HFFc6 (cell line): ENCODE data around the gene COQ8A. TPM values are rescaled to one million over a fixed set of nuclear protein-coding genes. Genes with fewer than 3 reads are reported as not detected.

Experiments used
- DNase-seq: peaks from one replicate; pipeline ENCODE4 v3.0.0-alpha.2; 2018
- H3K27ac Mint-ChIP-seq: 2 replicates; pipeline ENCODE4 v1.8.0; 2020; ENCODE audit warnings: mild to moderate bottlenecking, mixed read lengths
- H3K27me3 Mint-ChIP-seq: 2 replicates; pipeline ENCODE4 v1.8.0; 2021; ENCODE audit warnings: mild to moderate bottlenecking, moderate library complexity, mixed read lengths; ENCODE audit not compliant: insufficient read depth
- H3K36me3 Mint-ChIP-seq: 2 replicates; pipeline ENCODE4 v1.8.0; 2021; ENCODE audit warnings: low read depth, mixed read lengths
- H3K4me1 Mint-ChIP-seq: 2 replicates; pipeline ENCODE4 v1.8.0; 2020; ENCODE audit warnings: low read depth, mixed read lengths
- H3K4me3 Mint-ChIP-seq: 2 replicates; pipeline ENCODE4 v1.8.0; 2020; ENCODE audit warnings: mild to moderate bottlenecking, moderate library complexity, mixed read lengths
- H3K9me3 Mint-ChIP-seq: 2 replicates; pipeline ENCODE4 v1.8.0; 2020; ENCODE audit warnings: mild to moderate bottlenecking, mixed read lengths
- CTCF ChIP-seq: fragments of 200-600 bp; sonication (generic); IDR thresholded peaks from 2 replicates; pipeline ENCODE4 v1.5.0; 2021; ENCODE audit warnings: antibody characterized with exemption, mild to moderate bottlenecking
- total RNA-seq, 6 experiments: library from RNA; stranded (reverse); fragmentation: NEBNext Ultra II Directional; extraction: Animal tissue kit (Norgen Biotek cat#: 25700); gene quantifications; 2 replicates in 1 of 6; 3 replicates in 5 of 6; pipeline ENCODE4 v1.2.3, GENCODE V29; 2021

Gene COQ8A
- total RNA-seq, 6 experiments from 2014 or later, result 4.1 to 8.1 (median 4.9) TPM

DNA sequence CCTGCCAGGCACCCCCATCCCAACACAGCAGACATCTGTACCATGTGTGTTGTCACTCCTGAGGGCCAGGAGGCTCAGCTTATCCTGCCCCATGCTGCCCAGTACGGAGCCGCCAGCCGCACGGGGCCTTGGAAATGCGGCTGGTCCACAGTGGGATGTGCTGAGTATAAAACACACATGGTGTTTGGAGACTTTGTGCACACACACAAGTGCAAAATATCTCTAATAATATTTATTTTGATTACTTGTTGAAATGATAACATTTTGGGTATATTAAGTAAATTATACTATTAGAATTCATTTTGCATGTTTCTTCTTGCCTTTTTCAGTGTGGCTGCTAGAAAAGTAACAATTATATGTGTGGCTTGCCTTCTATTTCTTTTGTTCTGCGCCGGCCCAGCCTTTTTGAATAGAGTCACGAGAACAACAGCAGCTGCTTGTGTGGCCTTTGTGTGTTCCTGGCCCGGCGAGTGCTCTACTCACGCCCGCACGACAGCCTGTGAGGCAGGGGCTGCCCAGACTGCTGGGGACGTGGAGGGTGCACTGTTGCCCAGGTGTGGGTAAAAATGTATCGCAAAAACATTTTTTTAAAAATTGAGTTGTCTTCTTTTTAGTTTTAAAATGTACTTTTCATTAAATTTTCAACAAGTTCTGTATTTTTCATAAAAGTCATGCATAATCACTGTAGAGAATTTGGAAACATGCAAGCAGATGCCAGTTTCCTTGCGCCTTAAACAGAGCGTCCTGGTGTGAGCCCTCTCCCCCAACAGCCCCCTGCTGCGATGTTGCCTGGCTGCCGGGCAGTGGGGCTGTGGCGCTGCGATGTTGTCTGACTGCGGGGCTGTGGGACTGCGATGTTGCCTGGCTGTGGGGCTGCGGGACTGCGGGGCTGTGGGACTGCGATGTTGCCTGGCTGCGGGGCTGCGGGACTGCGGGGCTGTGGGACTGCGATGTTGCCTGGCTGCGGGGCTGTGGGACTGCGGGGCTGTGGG lies 35.5 kb downstream of the COQ8A start:
- Mint-ChIP-seq H3K27me3 (peaks cover 2% of the 10 kb centered on the region; the same call in 1 of the 2 replicates), H3K4me3 (no peak overlapping the region), H3K9me3 (peaks cover 7% of the 10 kb centered on the region), H3K4me1 (peaks cover 12% of the 10 kb centered on the region), H3K36me3 (peaks cover 8% of the 10 kb centered on the region), H3K27ac (no peak overlapping the region)
- TF ChIP-seq CTCF, result no peak
- no peak for DNase-seq

DNA sequence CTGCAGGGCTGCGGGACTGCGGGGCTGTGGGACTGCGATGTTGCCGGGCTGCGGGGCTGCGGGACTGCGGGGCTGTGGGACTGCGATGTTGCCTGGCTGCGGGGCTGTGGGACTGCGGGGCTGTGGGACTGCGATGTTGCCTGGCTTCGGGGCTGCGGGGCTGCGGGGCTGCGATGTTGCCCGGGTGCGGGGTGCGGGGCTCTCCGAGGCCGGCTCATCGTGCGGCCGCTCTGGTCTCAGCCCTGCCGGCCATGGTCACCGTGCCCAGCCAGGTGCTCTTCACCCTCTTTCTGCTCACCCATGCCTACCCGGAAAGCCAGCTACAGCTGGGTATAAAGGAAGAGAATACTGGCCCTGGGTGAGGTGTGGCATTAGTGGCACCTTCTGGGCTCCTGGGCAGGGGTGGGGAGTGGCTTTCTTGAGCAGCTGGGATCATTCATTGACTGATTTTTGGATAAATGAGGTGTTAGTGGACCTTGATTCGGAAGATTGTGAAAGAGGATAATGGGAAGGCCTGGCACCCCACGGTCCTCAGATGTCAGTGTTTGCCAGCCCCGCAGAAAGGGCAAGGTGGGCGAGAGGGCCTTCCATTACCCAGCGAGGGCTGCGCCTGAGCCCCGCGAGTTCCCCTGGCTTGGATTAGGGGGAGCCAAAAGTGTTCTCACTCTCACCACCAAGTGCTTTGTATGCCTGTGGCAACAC lies 36.3 kb downstream of the COQ8A start:
- DNase-seq, result no peak
- H3K27me3 Mint-ChIP-seq, result peaks cover 2% of the 10 kb centered on the region; the same call in 1 of the 2 replicates
- peaks cover 12% of the 10 kb centered on the region for H3K4me1 Mint-ChIP-seq
- TF ChIP-seq CTCF, result no peak
- H3K4me3 Mint-ChIP-seq, result no peak overlapping the region
- peaks cover 8% of the 10 kb centered on the region for H3K36me3 Mint-ChIP-seq
- no peak overlapping the region for H3K27ac Mint-ChIP-seq
- H3K9me3 Mint-ChIP-seq, result peaks cover 7% of the 10 kb centered on the region

- no peak for DNase-seq
- TF ChIP-seq CTCF, result no peak
- H3K4me1 Mint-ChIP-seq, result peaks cover 12% of the 10 kb centered on the region
- H3K9me3 Mint-ChIP-seq, result peaks cover under 1% of the 10 kb centered on the region
- peaks cover 1% of the 10 kb centered on the region for H3K36me3 Mint-ChIP-seq
- H3K27ac Mint-ChIP-seq, result no peak overlapping the region
- no peak overlapping the region for H3K4me3 Mint-ChIP-seq
- peaks cover 2% of the 10 kb centered on the region; the same call in 1 of the 2 replicates for H3K27me3 Mint-ChIP-seq
These were observed 37.0 kb downstream of the COQ8A start for GRCh38 chr1:226976978-226977642.

DNA sequence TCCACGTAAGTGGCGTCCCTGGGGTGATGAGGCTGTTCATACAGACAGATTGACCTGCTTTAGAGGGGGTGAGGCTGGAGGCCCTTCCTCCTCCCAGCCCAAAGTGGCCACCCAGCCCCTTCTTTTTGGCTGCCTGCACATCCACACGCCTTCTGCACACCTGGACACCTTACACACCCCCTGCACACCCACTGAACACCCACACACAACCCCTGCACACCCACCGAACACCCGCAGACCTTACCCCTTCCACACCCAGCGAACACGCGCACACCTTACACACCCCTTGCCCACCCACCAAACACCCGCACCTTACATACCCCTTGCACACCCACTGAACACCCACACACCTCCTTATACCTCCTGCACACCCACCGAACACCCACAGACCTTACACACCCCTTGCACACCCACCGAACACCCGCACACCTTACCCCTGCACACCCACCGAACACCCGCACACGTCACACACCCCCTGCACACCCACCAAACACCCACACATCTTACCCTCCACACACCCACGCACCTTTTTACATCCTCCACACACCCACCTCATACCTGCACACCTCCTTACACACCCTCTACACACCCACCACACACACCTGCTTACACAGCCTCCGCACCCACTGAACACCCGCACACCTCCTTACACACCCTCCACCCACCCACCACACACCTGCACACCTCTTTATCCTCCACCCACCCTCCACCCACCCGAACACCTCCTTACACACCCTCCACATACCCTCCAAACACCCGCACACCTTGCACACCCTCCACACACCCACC lies 37.7 kb downstream of the COQ8A start:
- Mint-ChIP-seq H3K9me3 (no peaks in the 10 kb centered on the region), H3K4me1 (peaks cover 12% of the 10 kb centered on the region), H3K4me3 (no peak overlapping the region), H3K27me3 (peaks cover 2% of the 10 kb centered on the region; the same call in 1 of the 2 replicates), H3K36me3 (no peaks in the 10 kb centered on the region), H3K27ac (no peak overlapping the region)
- DNase-seq, result no peak
- no peak for TF ChIP-seq CTCF
